NCI-H146 (cell line): ENCODE measurements around the gene CRYZL1.
A peak's percentile ranks its signal among the peaks of the same experiment; 100 is the strongest.

ENCODE experiments used
- DNase-seq: peaks from one replicate; lab custom pipeline; 2025; lab: John Stamatoyannopoulos, UW

The CRYZL1 gene

GRCh38 chr21:33560965-33561364 is 80.6 kb downstream of the CRYZL1 start:
- DNase-seq, result no peak

GRCh38 chr21:33559813-33560212 is 81.7 kb downstream of the CRYZL1 start:
- DNase-seq, result no peak

GRCh38 chr21:33558777-33559421 is 82.6 kb downstream of the CRYZL1 start:
- no peak for DNase-seq

- DNase-seq, result no peak
Observed at GRCh38 chr21:33557447-33557846, 84.1 kb downstream of the CRYZL1 start.

- no peak for DNase-seq
Observed at GRCh38 chr21:33554982-33555344, 86.6 kb downstream of the CRYZL1 start.

- no peak for DNase-seq
Observed at GRCh38 chr21:33554236-33554981, 87.1 kb downstream of the CRYZL1 start.

GRCh38 chr21:33552999-33553598 is 88.4 kb downstream of the CRYZL1 start:
- DNase-seq, result no peak

GRCh38 chr21:33552093-33552998 is 89.2 kb downstream of the CRYZL1 start:
- no peak for DNase-seq

GRCh38 chr21:33551664-33552063 is 89.9 kb downstream of the CRYZL1 start:
- DNase-seq, result no peak

- DNase-seq, result no peak
Observed at GRCh38 chr21:33550772-33551660, 90.5 kb downstream of the CRYZL1 start.

- DNase-seq, result no peak
Observed at GRCh38 chr21:33549848-33550771, 91.4 kb downstream of the CRYZL1 start.

GRCh38 chr21:33546086-33546485 is 95.5 kb downstream of the CRYZL1 start:
- no peak for DNase-seq

- no peak for DNase-seq
Observed at GRCh38 chr21:33544451-33545195, 96.9 kb downstream of the CRYZL1 start.

- no peak for DNase-seq
Observed at GRCh38 chr21:33543505-33544129, 97.9 kb downstream of the CRYZL1 start.

- peak; percentile 95 for DNase-seq
Observed at GRCh38 chr21:33542640-33543504, 98.7 kb downstream of the CRYZL1 start, which contains the start of gene SON. Gene SON, plus strand, starts transcription at chr21:33543038. Its CDS starts 55 bp downstream, at chr21:33543093.

GRCh38 chr21:33541756-33542639 is 99.5 kb downstream of the CRYZL1 start, which contains the start of gene GART:
Gene GART, minus strand, starts transcription at chr21:33542117. Its CDS starts 2,802 bp downstream, at chr21:33539315.
- DNase-seq, result peak; percentile 71
